H9 (cell line): ENCODE measurements around the gene COL17A1. TPM values are rescaled to one million over a fixed set of nuclear protein-coding genes. Genes with fewer than 3 reads are reported as not detected.

ENCODE experiments used
- DNase-seq: peaks from one replicate; pipeline ENCODE4 v3.0.0-alpha.2; 2017
- H2AFZ ChIP-seq: one replicate; pipeline ENCODE4 v1.6.1; 2013; ENCODE audit warnings: mild to moderate bottlenecking, low read length, control low read depth, moderate library complexity
- H2AK5ac ChIP-seq: 2 replicates; pipeline ENCODE4 v1.6.1; 2013; ENCODE audit warnings: low read length, control low read depth, mixed read lengths; ENCODE audit not compliant: insufficient read length
- H2BK120ac ChIP-seq: one replicate; pipeline ENCODE4 v1.6.1; 2013; ENCODE audit warnings: low read depth, mild to moderate bottlenecking, low read length, control low read depth, inconsistent platforms; ENCODE audit not compliant: poor library complexity, severe bottlenecking
- H2BK12ac ChIP-seq: 2 replicates; pipeline ENCODE4 v1.6.1; 2013; ENCODE audit warnings: low read length, control low read depth, mixed read lengths, low read depth; ENCODE audit not compliant: insufficient read length
- H2BK15ac ChIP-seq: 2 replicates; pipeline ENCODE4 v1.6.1; 2013; ENCODE audit warnings: low read depth, low read length, control low read depth
- H2BK20ac ChIP-seq: one replicate; pipeline ENCODE4 v1.6.1; 2013; ENCODE audit warnings: low read depth, mild to moderate bottlenecking, low read length, control low read depth, inconsistent platforms; ENCODE audit not compliant: poor library complexity, severe bottlenecking
- H2BK5ac ChIP-seq: 2 replicates; pipeline ENCODE4 v1.6.1; 2013; ENCODE audit warnings: low read length, control low read depth, mixed read lengths; ENCODE audit not compliant: insufficient read length
- H3K14ac ChIP-seq: 2 replicates; pipeline ENCODE4 v1.6.1; 2013; ENCODE audit warnings: low read length, control low read depth; ENCODE audit not compliant: insufficient read depth
- H3K18ac ChIP-seq: 2 replicates; pipeline ENCODE4 v1.6.1; 2013; ENCODE audit warnings: low read depth, mild to moderate bottlenecking, mixed read lengths, low read length, control low read depth; ENCODE audit not compliant: insufficient read length
- H3K23ac ChIP-seq: 2 replicates; pipeline ENCODE4 v1.6.1; 2013; ENCODE audit warnings: low read length, control low read depth, mixed read lengths, low read depth; ENCODE audit not compliant: insufficient read length
- H3K23me2 ChIP-seq: 2 replicates; pipeline ENCODE4 v1.6.1; 2013; ENCODE audit warnings: low read depth, mild to moderate bottlenecking, mixed read lengths, low read length, control low read depth; ENCODE audit not compliant: insufficient read length, poor library complexity, severe bottlenecking
- H3K27ac ChIP-seq: 2 replicates; pipeline ENCODE4 v1.5.1; 2013; ENCODE audit warnings: low read length, control low read depth, mixed read lengths, low read depth; ENCODE audit not compliant: insufficient read length
- H3K27me3 ChIP-seq: 2 replicates; pipeline ENCODE4 v1.6.1; 2013; ENCODE audit warnings: low read length, control low read depth, inconsistent platforms; ENCODE audit not compliant: insufficient read depth
- H3K4ac ChIP-seq: 2 replicates; pipeline ENCODE4 v1.6.1; 2013; ENCODE audit warnings: low read depth, mild to moderate bottlenecking, control low read depth, inconsistent platforms, low read length, moderate library complexity
- H3K4me1 ChIP-seq: 2 replicates; pipeline ENCODE4 v1.6.1; 2013; ENCODE audit warnings: low read length, control low read depth, inconsistent platforms; ENCODE audit not compliant: insufficient read depth
- H3K4me2 ChIP-seq: 2 replicates; pipeline ENCODE4 v1.6.1; 2013; ENCODE audit warnings: low read length, control low read depth, mixed read lengths; ENCODE audit not compliant: insufficient read length, insufficient read depth
- H3K56ac ChIP-seq: 2 replicates; pipeline ENCODE4 v1.6.1; 2013; ENCODE audit warnings: low read depth, mild to moderate bottlenecking, mixed read lengths, low read length, control low read depth; ENCODE audit not compliant: insufficient read length
- H3K79me1 ChIP-seq: 2 replicates; pipeline ENCODE4 v1.6.1; 2013; ENCODE audit warnings: low read depth, mild to moderate bottlenecking, moderate library complexity, low read length, control low read depth, inconsistent platforms; ENCODE audit not compliant: insufficient read depth, poor library complexity, severe bottlenecking
- H3K79me2 ChIP-seq: 2 replicates; pipeline ENCODE4 v1.6.1; 2013; ENCODE audit warnings: low read length, control low read depth, inconsistent platforms; ENCODE audit not compliant: insufficient read depth
- H3K9ac ChIP-seq: 2 replicates; pipeline ENCODE4 v1.6.1; 2013; ENCODE audit warnings: low read length, control low read depth, mixed read lengths; ENCODE audit not compliant: insufficient read length; ENCODE audit errors: extremely low read depth
- H3K9me3 ChIP-seq: one replicate; pipeline ENCODE4 v1.6.1; 2013; ENCODE audit warnings: low read depth, low read length, inconsistent platforms; ENCODE audit not compliant: control insufficient read depth
- H3T11ph ChIP-seq: one replicate; pipeline ENCODE4 v1.6.1; 2013; ENCODE audit warnings: mild to moderate bottlenecking, low read length, control low read depth, inconsistent platforms
- H4K20me1 ChIP-seq: one replicate; pipeline ENCODE4 v1.6.1; 2013; ENCODE audit not compliant: control insufficient read depth, insufficient read length, insufficient read depth
- H4K5ac ChIP-seq: 2 replicates; pipeline ENCODE4 v1.6.1; 2013; ENCODE audit warnings: low read depth, mild to moderate bottlenecking, mixed read lengths, low read length, control low read depth; ENCODE audit not compliant: insufficient read length
- H4K8ac ChIP-seq: replicated peaks from 2 replicates; pipeline ENCODE4 v1.6.1; 2013; ENCODE audit warnings: low read length, control low read depth, mixed read lengths, low read depth; ENCODE audit not compliant: insufficient read length
- H4K91ac ChIP-seq: 2 replicates; pipeline ENCODE4 v1.6.1; 2013; ENCODE audit warnings: low read depth, mild to moderate bottlenecking, moderate library complexity, mixed read lengths, low read length, control low read depth; ENCODE audit not compliant: insufficient read length
- H3K27ac Mint-ChIP-seq, 3 experiments: 2 replicates in 2 of 3; 3 replicates in 1 of 3; pipeline ENCODE4 v1.8.0; 2020 to 2021; ENCODE audit warnings: mixed read lengths in 3 of 3, mild to moderate bottlenecking in 1 of 3, moderate library complexity in 1 of 3
- H3K27me3 Mint-ChIP-seq: 2 replicates; pipeline ENCODE4 v1.8.0; 2021; ENCODE audit warnings: low read depth, mild to moderate bottlenecking, moderate library complexity, mixed read lengths
- H3K36me3 Mint-ChIP-seq, 3 experiments: 2 replicates in 2 of 3; 3 replicates in 1 of 3; pipeline ENCODE4 v1.8.0; 2020 to 2021; ENCODE audit warnings: low read depth in 3 of 3, mixed read lengths in 3 of 3; ENCODE audit not compliant: insufficient read depth in 1 of 3
- H3K4me1 Mint-ChIP-seq, 2 experiments: 2 replicates each; pipeline ENCODE4 v1.8.0; 2020; ENCODE audit warnings: mixed read lengths in 2 of 2
- H3K4me3 Mint-ChIP-seq, 2 experiments: 2 replicates in 1 of 2; 3 replicates in 1 of 2; pipeline ENCODE4 v1.8.0; 2020 to 2021; ENCODE audit warnings: mild to moderate bottlenecking in 2 of 2, mixed read lengths in 2 of 2, moderate library complexity in 1 of 2
- H3K9me3 Mint-ChIP-seq, 2 experiments: 2 replicates in 1 of 2; 3 replicates in 1 of 2; pipeline ENCODE4 v1.8.0; 2020; ENCODE audit warnings: mild to moderate bottlenecking in 2 of 2, mixed read lengths in 2 of 2, moderate library complexity in 1 of 2
- WGBS: extraction: QIAGEN DNeasy Blood & Tissue Kit; methylation state at CpG from one replicate; pipeline ENCODE4 v1.1.7; 2013; ENCODE audit warnings: missing lambda C conversion rate, low lambda C conversion rate, mixed read lengths; ENCODE audit not compliant: insufficient read length; ENCODE audit errors: extremely low coverage; 5-methylcytosine and 5-hydroxymethylcytosine counted together
- total RNA-seq: library from RNA; stranded (reverse); gene quantifications from 2 replicates; pipeline ENCODE4 v1.2.1, GENCODE V29; 2021
- TF ChIP-seq, protein P1 (sequence below): fragments of 200-600 bp; sonication (generic); conservative IDR thresholded peaks from 3 replicates; pipeline ENCODE4 v1.8.0; 2021; ENCODE audit warnings: antibody characterized with exemption, mild to moderate bottlenecking

Gene COL17A1
- total RNA-seq, 1 experiment from 2014 or later: 1.9 TPM

DNA sequence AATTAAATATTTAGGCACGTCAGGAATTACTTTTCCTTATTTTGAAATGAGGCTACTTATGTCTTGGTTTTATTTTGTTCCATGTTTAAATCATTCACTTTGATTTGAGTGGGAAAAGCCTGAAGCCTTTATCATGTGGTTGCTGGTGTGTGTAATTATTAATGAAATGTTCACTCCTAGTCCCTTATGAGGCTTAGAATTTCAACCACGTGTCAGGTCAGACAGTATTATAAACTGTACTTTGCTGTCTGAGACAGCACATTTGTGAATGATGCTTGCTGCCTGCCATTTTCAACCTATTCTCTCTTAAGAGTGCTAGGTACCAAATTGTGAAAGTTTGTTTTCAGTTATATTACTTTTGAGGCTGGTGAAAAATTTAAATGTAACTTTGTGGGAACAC, 58.9 kb downstream of the COL17A1 start:
- H2BK5ac ChIP-seq: no peak overlapping the region
- H3K9me3 ChIP-seq: no peaks in the 10 kb centered on the region
- H3K4me1 Mint-ChIP-seq: peaks cover 12 to 17% of the 10 kb centered on the region in 2 experiments
- no peaks in the 10 kb centered on the region for H3K9me3 Mint-ChIP-seq
- H2BK15ac ChIP-seq: no peak overlapping the region
- H2AK5ac ChIP-seq: no peak overlapping the region
- H3K23me2 ChIP-seq: no peaks in the 10 kb centered on the region
- H3K9ac ChIP-seq: no peak overlapping the region
- H3K4ac ChIP-seq: no peak overlapping the region
- no peak overlapping the region for H3K23ac ChIP-seq
- no peaks in the 10 kb centered on the region for H3K27me3 ChIP-seq
- H4K91ac ChIP-seq: no peak overlapping the region
- no peak overlapping the region for H4K8ac ChIP-seq
- H2BK20ac ChIP-seq: no peak overlapping the region
- no CpG with 5 or more reads among the region's 2 CpGs for WGBS
- H2BK12ac ChIP-seq: no peak overlapping the region
- H4K20me1 ChIP-seq: no peaks in the 10 kb centered on the region
- H3K27me3 Mint-ChIP-seq: no peaks in the 10 kb centered on the region
- H3K36me3 Mint-ChIP-seq: peaks cover 2 to 29% (median 11%) of the 10 kb centered on the region in 3 experiments; a peak in 5 of 7 replicates
- no peak overlapping the region for H3K18ac ChIP-seq
- no peaks in the 10 kb centered on the region for H3K79me1 ChIP-seq
- no peak overlapping the region for H3K27ac Mint-ChIP-seq
- no peak overlapping the region for H3K14ac ChIP-seq
- H3K4me1 ChIP-seq: no peaks in the 10 kb centered on the region
- H2AFZ ChIP-seq: no peak overlapping the region
- no peak for DNase-seq
- no peak overlapping the region for H3K56ac ChIP-seq
- no peak overlapping the region for H3K27ac ChIP-seq
- no peak overlapping the region for H3K4me2 ChIP-seq
- no peak overlapping the region for H3T11ph ChIP-seq
- TF ChIP-seq, protein P1, sequence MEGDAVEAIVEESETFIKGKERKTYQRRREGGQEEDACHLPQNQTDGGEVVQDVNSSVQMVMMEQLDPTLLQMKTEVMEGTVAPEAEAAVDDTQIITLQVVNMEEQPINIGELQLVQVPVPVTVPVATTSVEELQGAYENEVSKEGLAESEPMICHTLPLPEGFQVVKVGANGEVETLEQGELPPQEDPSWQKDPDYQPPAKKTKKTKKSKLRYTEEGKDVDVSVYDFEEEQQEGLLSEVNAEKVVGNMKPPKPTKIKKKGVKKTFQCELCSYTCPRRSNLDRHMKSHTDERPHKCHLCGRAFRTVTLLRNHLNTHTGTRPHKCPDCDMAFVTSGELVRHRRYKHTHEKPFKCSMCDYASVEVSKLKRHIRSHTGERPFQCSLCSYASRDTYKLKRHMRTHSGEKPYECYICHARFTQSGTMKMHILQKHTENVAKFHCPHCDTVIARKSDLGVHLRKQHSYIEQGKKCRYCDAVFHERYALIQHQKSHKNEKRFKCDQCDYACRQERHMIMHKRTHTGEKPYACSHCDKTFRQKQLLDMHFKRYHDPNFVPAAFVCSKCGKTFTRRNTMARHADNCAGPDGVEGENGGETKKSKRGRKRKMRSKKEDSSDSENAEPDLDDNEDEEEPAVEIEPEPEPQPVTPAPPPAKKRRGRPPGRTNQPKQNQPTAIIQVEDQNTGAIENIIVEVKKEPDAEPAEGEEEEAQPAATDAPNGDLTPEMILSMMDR: no peak
- no peaks in the 10 kb centered on the region for H3K79me2 ChIP-seq
- no peak overlapping the region for H3K4me3 Mint-ChIP-seq
- H2BK120ac ChIP-seq: no peak overlapping the region
- H4K5ac ChIP-seq: no peak overlapping the region
